ENCODE data around the gene TMEM123. TPM values are rescaled to one million over a fixed set of nuclear protein-coding genes. Genes with fewer than 3 reads are reported as not detected.
A peak's percentile ranks its signal among the peaks of the same experiment; 100 is the strongest.

TMEM123 gene
- total RNA-seq, 1 experiment from 2014 or later = 400 TPM

- Histone ChIP-seq H3K4me1 (peaks cover 20% of the 10 kb centered on the region), H3K27me3 (replicated peaks; ENCODE audit: control insufficient read depth, insufficient read depth, low read length) (no peaks in the 10 kb centered on the region), H3K9me3 (no peaks in the 10 kb centered on the region), H3K4me3 (ENCODE audit: low read depth, low read length) (no peak overlapping the region), H3K36me3 (ENCODE audit: control insufficient read depth, insufficient read depth, low read length) (no peaks in the 10 kb centered on the region)
- peak overlapping the region; percentile 3 for H3K27ac Mint-ChIP-seq (ENCODE audit: unreplicated experiment)
- ChIA-PET CTCF (interaction anchor here (0.8 kb wide), 1 partner anchor 86 kb away, joined by 4 read pairs; no protein-coding TSS in a partner anchor), POLR2A (no interaction called here)
- TF ChIP-seq, protein P1, sequence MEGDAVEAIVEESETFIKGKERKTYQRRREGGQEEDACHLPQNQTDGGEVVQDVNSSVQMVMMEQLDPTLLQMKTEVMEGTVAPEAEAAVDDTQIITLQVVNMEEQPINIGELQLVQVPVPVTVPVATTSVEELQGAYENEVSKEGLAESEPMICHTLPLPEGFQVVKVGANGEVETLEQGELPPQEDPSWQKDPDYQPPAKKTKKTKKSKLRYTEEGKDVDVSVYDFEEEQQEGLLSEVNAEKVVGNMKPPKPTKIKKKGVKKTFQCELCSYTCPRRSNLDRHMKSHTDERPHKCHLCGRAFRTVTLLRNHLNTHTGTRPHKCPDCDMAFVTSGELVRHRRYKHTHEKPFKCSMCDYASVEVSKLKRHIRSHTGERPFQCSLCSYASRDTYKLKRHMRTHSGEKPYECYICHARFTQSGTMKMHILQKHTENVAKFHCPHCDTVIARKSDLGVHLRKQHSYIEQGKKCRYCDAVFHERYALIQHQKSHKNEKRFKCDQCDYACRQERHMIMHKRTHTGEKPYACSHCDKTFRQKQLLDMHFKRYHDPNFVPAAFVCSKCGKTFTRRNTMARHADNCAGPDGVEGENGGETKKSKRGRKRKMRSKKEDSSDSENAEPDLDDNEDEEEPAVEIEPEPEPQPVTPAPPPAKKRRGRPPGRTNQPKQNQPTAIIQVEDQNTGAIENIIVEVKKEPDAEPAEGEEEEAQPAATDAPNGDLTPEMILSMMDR (IDR thresholded peaks at IDR 0.05; ENCODE audit: insufficient read depth in 1 of 2, low read depth in 1 of 2, low read length in 1 of 2, severe bottlenecking in 1 of 2, unreplicated experiment in 1 of 2) = no peak
- peaks cover 10% of the 10 kb centered on the region for H3K9me3 Mint-ChIP-seq (ENCODE audit: unreplicated experiment)
- intact Hi-C loops (cut with micrococcal nuclease; ENCODE audit: unreplicated experiment) = no loop called here
- H3K4me1 Mint-ChIP-seq (ENCODE audit: low read depth, unreplicated experiment) = peaks cover 10% of the 10 kb centered on the region
- no TSS peak for BruUV-seq (replicated peaks)
- H3K27me3 Mint-ChIP-seq (ENCODE audit: insufficient read depth, unreplicated experiment) = no peaks in the 10 kb centered on the region
- no peak overlapping the region for H3K4me3 Mint-ChIP-seq (ENCODE audit: unreplicated experiment)
- no peaks in the 10 kb centered on the region for H3K36me3 Mint-ChIP-seq (ENCODE audit: insufficient read depth, unreplicated experiment)
- no peak for DNase-seq
Observed at GRCh38 chr11:102476812-102477211, 24.2 kb upstream of the TMEM123 start.

DNA sequence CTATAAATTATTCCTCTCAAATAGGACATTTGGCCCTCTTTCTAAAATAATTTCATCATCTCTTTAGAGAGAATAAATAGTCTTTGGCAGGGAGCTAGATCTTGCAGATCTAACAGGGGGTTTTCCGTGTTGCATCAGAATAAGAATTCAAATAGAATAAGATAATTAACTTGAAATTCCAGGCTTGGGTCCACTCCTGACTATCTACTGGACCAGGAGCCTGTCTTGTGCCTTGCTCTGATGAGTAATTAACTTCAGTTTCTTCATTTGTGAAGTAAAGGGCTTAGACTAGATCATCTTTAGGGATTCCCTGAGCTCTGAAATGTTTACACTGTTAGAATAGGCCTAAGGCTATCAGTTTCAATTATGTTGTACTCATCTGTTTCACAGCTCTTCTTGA is 23.5 kb upstream of the TMEM123 start:
- intact Hi-C loops (cut with micrococcal nuclease; ENCODE audit: unreplicated experiment) = no loop called here
- TF ChIP-seq, protein P1 (IDR thresholded peaks at IDR 0.05; ENCODE audit: insufficient read depth in 1 of 2, low read depth in 1 of 2, low read length in 1 of 2, severe bottlenecking in 1 of 2, unreplicated experiment in 1 of 2) = no peak
- no peak overlapping the region for H3K27ac Mint-ChIP-seq (ENCODE audit: unreplicated experiment)
- no peaks in the 10 kb centered on the region for H3K9me3 ChIP-seq
- ChIA-PET POLR2A (no interaction called here), CTCF (interaction anchor here (0.8 kb wide), 1 partner anchor 85 kb away, joined by 4 read pairs; no protein-coding TSS in a partner anchor)
- H3K4me3 ChIP-seq (ENCODE audit: low read depth, low read length) = no peak overlapping the region
- H3K27me3 ChIP-seq (replicated peaks; ENCODE audit: control insufficient read depth, insufficient read depth, low read length) = no peaks in the 10 kb centered on the region
- no peaks in the 10 kb centered on the region for H3K27me3 Mint-ChIP-seq (ENCODE audit: insufficient read depth, unreplicated experiment)
- BruUV-seq (replicated peaks) = no TSS peak
- peaks cover 12% of the 10 kb centered on the region for H3K4me1 Mint-ChIP-seq (ENCODE audit: low read depth, unreplicated experiment)
- H3K4me3 Mint-ChIP-seq (ENCODE audit: unreplicated experiment) = no peak overlapping the region
- H3K4me1 ChIP-seq = peaks cover 20% of the 10 kb centered on the region
- no peak for DNase-seq
- no peaks in the 10 kb centered on the region for H3K36me3 ChIP-seq (ENCODE audit: control insufficient read depth, insufficient read depth, low read length)
- no peaks in the 10 kb centered on the region for H3K36me3 Mint-ChIP-seq (ENCODE audit: insufficient read depth, unreplicated experiment)
- H3K9me3 Mint-ChIP-seq (ENCODE audit: unreplicated experiment) = peaks cover 10% of the 10 kb centered on the region

GRCh38 chr11:102473543-102473942 is 21.0 kb upstream of the TMEM123 start:
- Histone ChIP-seq H3K4me3 (ENCODE audit: low read depth, low read length) (no peak overlapping the region), H3K4me1 (peaks cover 21% of the 10 kb centered on the region), H3K36me3 (ENCODE audit: control insufficient read depth, insufficient read depth, low read length) (no peaks in the 10 kb centered on the region), H3K27me3 (replicated peaks; ENCODE audit: control insufficient read depth, insufficient read depth, low read length) (no peaks in the 10 kb centered on the region), H3K9me3 (no peaks in the 10 kb centered on the region)
- POLR2A ChIA-PET = no interaction called here
- H3K4me3 Mint-ChIP-seq (ENCODE audit: unreplicated experiment) = no peak overlapping the region
- CTCF ChIA-PET = no interaction called here
- DNase-seq = no peak
- H3K9me3 Mint-ChIP-seq (ENCODE audit: unreplicated experiment) = peaks cover 10% of the 10 kb centered on the region
- TF ChIP-seq, protein P1 (IDR thresholded peaks at IDR 0.05; ENCODE audit: insufficient read depth in 1 of 2, low read depth in 1 of 2, low read length in 1 of 2, severe bottlenecking in 1 of 2, unreplicated experiment in 1 of 2) = no peak
- H3K27ac Mint-ChIP-seq (ENCODE audit: unreplicated experiment) = no peak overlapping the region
- H3K27me3 Mint-ChIP-seq (ENCODE audit: insufficient read depth, unreplicated experiment) = no peaks in the 10 kb centered on the region
- no peaks in the 10 kb centered on the region for H3K36me3 Mint-ChIP-seq (ENCODE audit: insufficient read depth, unreplicated experiment)
- H3K4me1 Mint-ChIP-seq (ENCODE audit: low read depth, unreplicated experiment) = peaks cover 21% of the 10 kb centered on the region
- intact Hi-C loops (cut with micrococcal nuclease; ENCODE audit: unreplicated experiment) = no loop called here
- BruUV-seq (replicated peaks) = no TSS peak

Data from Caco-2 (cell line).